Progenitor cell of endocrine pancreas (in vitro differentiated cells): Measurements from ENCODE around the gene PRR14. TPM values are rescaled to one million over a fixed set of nuclear protein-coding genes. Genes with fewer than 3 reads are reported as not detected.

Experiments used
- DNase-seq: peaks from one replicate; pipeline ENCODE4 v3.0.0; 2021; ENCODE audit warnings: low spot score; ENCODE audit not compliant: unreplicated experiment
- H3K27ac Mint-ChIP-seq: 2 replicates; pipeline ENCODE4 v1.8.0; 2021; ENCODE audit warnings: mild to moderate bottlenecking, moderate library complexity, mixed read lengths
- H3K27me3 Mint-ChIP-seq: 2 replicates; pipeline ENCODE4 v1.8.0; 2021; ENCODE audit warnings: mixed read lengths
- H3K36me3 Mint-ChIP-seq: 2 replicates; pipeline ENCODE4 v1.8.0; 2022; ENCODE audit warnings: mixed read lengths; ENCODE audit not compliant: insufficient read depth
- H3K4me1 Mint-ChIP-seq: 2 replicates; pipeline ENCODE4 v1.8.0; 2021; ENCODE audit warnings: low read depth, mixed read lengths
- H3K4me3 Mint-ChIP-seq: 2 replicates; pipeline ENCODE4 v1.8.0; 2021; ENCODE audit warnings: low read depth, mild to moderate bottlenecking, moderate library complexity, mixed read lengths
- H3K9me3 Mint-ChIP-seq: 2 replicates; pipeline ENCODE4 v1.8.0; 2021; ENCODE audit warnings: low read depth, mixed read lengths
- total RNA-seq: library from RNA; stranded (reverse); gene quantifications from 2 replicates; pipeline ENCODE4 v1.2.1, GENCODE V29; 2021
- TF ChIP-seq, protein P1 (sequence below): fragments of 200-600 bp; sonication (generic); IDR thresholded peaks from one replicate; pipeline ENCODE4 v1.5.0; 2021; ENCODE audit warnings: antibody characterized with exemption, mild to moderate bottlenecking; ENCODE audit not compliant: unreplicated experiment

Gene PRR14
- total RNA-seq, 1 donor from 2014 or later: 58.7 TPM

DNA sequence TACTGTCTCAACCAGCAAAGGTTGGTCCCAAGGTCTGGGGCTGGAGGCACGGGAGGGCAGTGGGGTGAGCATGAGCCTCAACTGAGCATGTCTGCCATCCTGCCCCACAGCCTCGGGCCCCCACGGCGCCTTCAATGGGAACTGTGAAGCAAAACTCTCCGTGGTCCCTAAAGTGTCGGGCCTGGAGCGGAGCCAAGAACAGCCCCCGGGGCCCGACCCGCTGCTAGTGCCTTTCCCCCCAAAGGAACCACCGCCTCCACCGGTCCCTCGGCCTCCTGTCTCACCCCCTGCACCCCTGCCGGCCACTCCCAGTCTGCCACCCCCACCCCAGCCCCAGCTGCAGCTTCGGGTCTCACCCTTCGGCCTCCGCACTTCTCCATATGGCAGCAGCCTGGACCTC lies 11.7 kb downstream of the PRR14 start:
- H3K9me3 Mint-ChIP-seq: no peaks in the 10 kb centered on the region
- H3K27me3 Mint-ChIP-seq: no peaks in the 10 kb centered on the region
- DNase-seq: no peak
- peaks cover 18% of the 10 kb centered on the region for H3K36me3 Mint-ChIP-seq
- H3K27ac Mint-ChIP-seq: no peak overlapping the region
- no peak overlapping the region for H3K4me3 Mint-ChIP-seq
- TF ChIP-seq, protein P1, sequence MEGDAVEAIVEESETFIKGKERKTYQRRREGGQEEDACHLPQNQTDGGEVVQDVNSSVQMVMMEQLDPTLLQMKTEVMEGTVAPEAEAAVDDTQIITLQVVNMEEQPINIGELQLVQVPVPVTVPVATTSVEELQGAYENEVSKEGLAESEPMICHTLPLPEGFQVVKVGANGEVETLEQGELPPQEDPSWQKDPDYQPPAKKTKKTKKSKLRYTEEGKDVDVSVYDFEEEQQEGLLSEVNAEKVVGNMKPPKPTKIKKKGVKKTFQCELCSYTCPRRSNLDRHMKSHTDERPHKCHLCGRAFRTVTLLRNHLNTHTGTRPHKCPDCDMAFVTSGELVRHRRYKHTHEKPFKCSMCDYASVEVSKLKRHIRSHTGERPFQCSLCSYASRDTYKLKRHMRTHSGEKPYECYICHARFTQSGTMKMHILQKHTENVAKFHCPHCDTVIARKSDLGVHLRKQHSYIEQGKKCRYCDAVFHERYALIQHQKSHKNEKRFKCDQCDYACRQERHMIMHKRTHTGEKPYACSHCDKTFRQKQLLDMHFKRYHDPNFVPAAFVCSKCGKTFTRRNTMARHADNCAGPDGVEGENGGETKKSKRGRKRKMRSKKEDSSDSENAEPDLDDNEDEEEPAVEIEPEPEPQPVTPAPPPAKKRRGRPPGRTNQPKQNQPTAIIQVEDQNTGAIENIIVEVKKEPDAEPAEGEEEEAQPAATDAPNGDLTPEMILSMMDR: no peak
- H3K4me1 Mint-ChIP-seq: peaks cover 12% of the 10 kb centered on the region

DNA sequence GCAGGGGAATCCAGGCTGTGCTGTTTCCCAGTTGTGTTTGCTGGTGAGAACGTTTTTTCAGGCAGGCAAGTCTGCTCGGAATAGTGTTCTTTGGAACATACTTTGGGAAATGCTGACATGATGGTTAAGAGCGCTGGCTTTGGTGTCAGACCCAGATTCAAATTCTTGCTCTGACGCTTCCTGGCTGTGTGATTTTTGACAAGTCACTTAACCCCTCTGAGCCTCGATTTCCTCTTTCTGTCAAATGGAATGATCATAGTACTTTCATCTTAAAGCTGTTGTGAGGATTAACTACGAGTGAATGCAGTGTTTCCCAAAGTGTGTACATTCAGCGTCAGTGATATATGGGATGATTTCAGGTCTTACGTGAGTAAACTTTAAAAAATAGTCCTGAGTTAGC lies 12.3 kb downstream of the PRR14 start:
- no peaks in the 10 kb centered on the region for H3K27me3 Mint-ChIP-seq
- H3K4me1 Mint-ChIP-seq: peaks cover 10% of the 10 kb centered on the region
- peaks cover 23% of the 10 kb centered on the region for H3K36me3 Mint-ChIP-seq
- no peaks in the 10 kb centered on the region for H3K9me3 Mint-ChIP-seq
- peak overlapping the region; percentile 19 for H3K27ac Mint-ChIP-seq
- no peak overlapping the region for H3K4me3 Mint-ChIP-seq
- no peak for DNase-seq
- TF ChIP-seq, protein P1: no peak

DNA sequence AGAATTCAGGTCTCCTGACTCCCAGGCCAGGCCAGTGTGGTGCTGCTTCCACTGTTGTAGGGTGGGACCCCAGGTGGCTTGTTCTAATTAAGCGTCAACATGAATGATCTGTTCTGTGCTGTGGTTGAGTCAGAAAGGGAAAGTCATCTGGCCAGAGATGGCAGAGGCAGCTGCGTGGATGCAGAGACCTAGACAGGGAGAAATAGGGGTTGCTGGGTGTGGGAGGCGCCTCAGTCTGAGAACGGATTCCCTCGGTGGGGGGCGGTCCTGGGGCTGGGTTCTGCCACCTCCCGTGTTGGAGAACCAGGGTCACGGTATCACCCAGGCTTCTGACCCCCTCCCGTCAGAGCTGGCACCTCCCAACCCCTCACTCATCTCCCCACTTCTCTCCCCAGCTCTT lies 13.1 kb downstream of the PRR14 start:
- no peak overlapping the region for H3K4me3 Mint-ChIP-seq
- peaks cover 26% of the 10 kb centered on the region for H3K36me3 Mint-ChIP-seq
- peaks cover 10% of the 10 kb centered on the region for H3K4me1 Mint-ChIP-seq
- DNase-seq: no peak
- H3K27ac Mint-ChIP-seq: peak overlapping the region; percentile 34
- TF ChIP-seq, protein P1: no peak
- H3K9me3 Mint-ChIP-seq: no peaks in the 10 kb centered on the region
- H3K27me3 Mint-ChIP-seq: no peaks in the 10 kb centered on the region

DNA sequence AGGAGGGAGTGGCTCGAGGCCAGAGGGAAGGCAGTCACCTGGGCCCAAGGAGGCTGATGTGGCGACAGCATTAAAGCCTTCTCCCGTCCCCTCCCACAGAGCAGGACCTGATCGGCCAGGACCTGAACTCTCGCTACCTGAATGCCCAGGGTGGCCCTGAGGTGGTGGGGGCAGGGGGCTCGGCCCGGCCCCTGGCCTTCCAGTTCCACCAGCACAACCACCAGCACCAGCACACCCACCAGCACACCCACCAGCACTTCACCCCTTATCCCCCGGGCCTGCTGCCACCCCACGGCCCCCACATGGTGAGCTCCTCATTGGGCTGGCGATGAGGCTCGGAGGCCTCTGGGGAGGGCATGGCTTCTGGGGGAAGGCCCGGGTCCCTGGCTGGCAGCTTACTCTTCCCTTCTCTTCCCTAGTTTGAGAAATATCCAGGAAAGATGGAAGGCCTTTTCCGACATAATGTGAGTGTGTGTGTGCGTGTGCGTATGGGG lies 13.9 kb downstream of the PRR14 start:
- TF ChIP-seq, protein P1: no peak
- DNase-seq: no peak
- Mint-ChIP-seq H3K9me3 (no peaks in the 10 kb centered on the region), H3K36me3 (peaks cover 26% of the 10 kb centered on the region), H3K4me1 (peaks cover 10% of the 10 kb centered on the region), H3K27ac (no peak overlapping the region), H3K27me3 (no peaks in the 10 kb centered on the region), H3K4me3 (no peak overlapping the region)

DNA sequence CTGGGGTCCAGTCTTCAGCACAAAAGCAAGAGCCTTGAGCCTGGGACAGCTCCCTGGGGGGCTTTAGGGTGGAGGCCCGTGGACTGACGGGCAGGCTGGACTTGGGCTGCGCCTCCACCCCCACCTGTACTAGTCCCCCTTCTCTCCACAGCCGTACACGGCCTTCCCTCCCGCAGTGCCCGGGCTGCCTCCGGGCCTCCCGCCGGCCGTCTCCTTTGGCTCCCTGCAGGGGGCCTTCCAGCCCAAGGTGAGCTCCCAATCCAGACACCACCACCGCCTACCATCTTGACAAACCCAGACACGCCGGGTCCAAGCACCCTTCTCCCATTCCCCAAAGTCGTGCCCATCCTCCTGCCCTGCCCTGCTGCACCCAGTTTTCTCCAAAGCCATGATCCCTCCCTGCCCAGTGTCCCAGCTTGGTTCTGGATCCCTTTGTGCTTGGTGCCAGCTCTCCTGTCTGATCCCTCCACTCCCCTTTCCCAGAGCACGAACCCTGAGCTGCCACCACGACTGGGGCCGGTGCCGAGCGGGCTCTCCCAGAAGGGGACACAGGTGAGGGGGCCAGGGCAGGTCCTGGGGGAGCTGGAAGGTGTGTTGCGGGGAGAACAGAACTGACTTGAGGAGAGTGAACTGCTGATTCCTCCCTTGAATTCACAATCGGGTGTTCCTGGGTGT lies 14.5 kb downstream of the PRR14 start:
- Mint-ChIP-seq H3K36me3 (peaks cover 26% of the 10 kb centered on the region), H3K4me3 (no peak overlapping the region)
- TF ChIP-seq, protein P1: no peak

More for the DNA sequence above, 14.5 kb downstream of the PRR14 start:
- no peaks in the 10 kb centered on the region for H3K27me3 Mint-ChIP-seq
- H3K9me3 Mint-ChIP-seq: no peaks in the 10 kb centered on the region
- no peak for DNase-seq
- H3K4me1 Mint-ChIP-seq: peaks cover 10% of the 10 kb centered on the region
- H3K27ac Mint-ChIP-seq: no peak overlapping the region
